K562 (cell line): ENCODE data around the gene SPTBN4. TPM values are rescaled to one million over a fixed set of nuclear protein-coding genes. Genes with fewer than 3 reads are reported as not detected.

Experiments used
- CHD1 ChIP-seq: fragments of 200-600 bp; sonication (generic); IDR thresholded peaks from one replicate; pipeline ENCODE4 v1.6.1; 2012; ENCODE audit warnings: mild to moderate bottlenecking, moderate library complexity, low read length, inconsistent platforms
- JUNB ChIP-seq: fragments of 450-650 bp; formaldehyde crosslinking; conservative IDR thresholded peaks from 2 replicates; pipeline ENCODE4 v1.4.0; 2020; ENCODE audit warnings: mild to moderate bottlenecking
- MXI1 ChIP-seq: IDR thresholded peaks from 2 replicates; pipeline ENCODE4 v1.6.1; 2011; ENCODE audit warnings: low read depth, mild to moderate bottlenecking, improper control_type of control experiment, low read length
- POLR2AphosphoS2 ChIP-seq: IDR thresholded peaks from 2 replicates; pipeline ENCODE4 v1.6.1; 2012; ENCODE audit warnings: low read length, improper control_type of control experiment
- POLR3A ChIP-seq: IDR thresholded peaks from 2 replicates; pipeline ENCODE4 v1.6.1; 2011; ENCODE audit warnings: borderline replicate concordance, mild to moderate bottlenecking, moderate library complexity; ENCODE audit not compliant: insufficient read length, insufficient read depth; ENCODE audit errors: extremely low read depth
- SOX6 ChIP-seq: fragments of 450-650 bp; IDR thresholded peaks from 2 replicates; pipeline ENCODE4 v1.6.1; 2014; ENCODE audit warnings: mild to moderate bottlenecking
- TAF9B ChIP-seq: fragments of 450-650 bp; IDR thresholded peaks from 2 replicates; pipeline ENCODE4 v1.6.1; 2018; ENCODE audit warnings: mild to moderate bottlenecking; ENCODE audit not compliant: partially characterized antibody
- ZNF408 ChIP-seq: fragments of 250-450 bp; sonication (Bioruptor Pico); IDR thresholded peaks from 2 replicates; pipeline ENCODE4 v1.4.0; 2020; ENCODE audit warnings: low read depth, mild to moderate bottlenecking, moderate library complexity
- ZSCAN29 ChIP-seq: fragments of 450-650 bp; IDR thresholded peaks from 2 replicates; pipeline ENCODE4 v1.6.1; 2017
- polyA plus RNA-seq, 8 experiments: library from polyadenylated mRNA; depleted of rRNA in 4 of 8; stranded (reverse) in 5 of 8; unstranded in 3 of 8; fragments of >200 nt; fragmentation: Nextera tagmentation in 2 of 8; fragmentation: Illumina TruSeq in 1 of 8; extraction: Ambion mirVana in 2 of 8; extraction: Trizol in 1 of 8; gene quantifications; 2 replicates each; pipeline versions ENCODE4 v1.2.1 to v1.2.3, GENCODE V29; 2011 to 2014; ENCODE audit warnings: inconsistent platforms in 1 of 8, missing spikeins in 1 of 8
- total RNA-seq, 7 experiments: library from RNA; depleted of rRNA in 6 of 7; stranded (reverse); fragments of >200 nt in 6 of 7; fragmentation: Illumina TruSeq in 2 of 7; extraction: Trizol in 2 of 7; gene quantifications; 2 replicates each; pipeline versions ENCODE4 v1.2.1 to v1.2.3, GENCODE V29; 2011 to 2021; ENCODE audit warnings: low replicate concordance in 1 of 7
- TF ChIP-seq, protein P1 (sequence below): sonication (generic); formaldehyde crosslinking; IDR thresholded peaks from 2 replicates; pipeline ENCODE4 v1.8.1; 2023; ENCODE audit warnings: mild to moderate bottlenecking, missing genetic modification reagents
- TF ChIP-seq, protein P2 (sequence below): fragments of 200-600 bp; sonication (generic); IDR thresholded peaks from one replicate; pipeline ENCODE4 v1.6.1; 2012; ENCODE audit warnings: mild to moderate bottlenecking, low read depth, low read length, inconsistent platforms
- TF ChIP-seq, protein P3 (sequence below): sonication (generic); formaldehyde crosslinking; IDR thresholded peaks from 2 replicates; pipeline ENCODE4 v1.9.0; 2022; ENCODE audit warnings: mild to moderate bottlenecking, missing genetic modification reagents

SPTBN4 gene
- total and polyA plus RNA-seq, 9 of the 15 experiments (the other 6 are each of a cell fraction or from before 2014, with no cell fraction given) = 0.01 to 1.5 (median 0.86) TPM

DNA sequence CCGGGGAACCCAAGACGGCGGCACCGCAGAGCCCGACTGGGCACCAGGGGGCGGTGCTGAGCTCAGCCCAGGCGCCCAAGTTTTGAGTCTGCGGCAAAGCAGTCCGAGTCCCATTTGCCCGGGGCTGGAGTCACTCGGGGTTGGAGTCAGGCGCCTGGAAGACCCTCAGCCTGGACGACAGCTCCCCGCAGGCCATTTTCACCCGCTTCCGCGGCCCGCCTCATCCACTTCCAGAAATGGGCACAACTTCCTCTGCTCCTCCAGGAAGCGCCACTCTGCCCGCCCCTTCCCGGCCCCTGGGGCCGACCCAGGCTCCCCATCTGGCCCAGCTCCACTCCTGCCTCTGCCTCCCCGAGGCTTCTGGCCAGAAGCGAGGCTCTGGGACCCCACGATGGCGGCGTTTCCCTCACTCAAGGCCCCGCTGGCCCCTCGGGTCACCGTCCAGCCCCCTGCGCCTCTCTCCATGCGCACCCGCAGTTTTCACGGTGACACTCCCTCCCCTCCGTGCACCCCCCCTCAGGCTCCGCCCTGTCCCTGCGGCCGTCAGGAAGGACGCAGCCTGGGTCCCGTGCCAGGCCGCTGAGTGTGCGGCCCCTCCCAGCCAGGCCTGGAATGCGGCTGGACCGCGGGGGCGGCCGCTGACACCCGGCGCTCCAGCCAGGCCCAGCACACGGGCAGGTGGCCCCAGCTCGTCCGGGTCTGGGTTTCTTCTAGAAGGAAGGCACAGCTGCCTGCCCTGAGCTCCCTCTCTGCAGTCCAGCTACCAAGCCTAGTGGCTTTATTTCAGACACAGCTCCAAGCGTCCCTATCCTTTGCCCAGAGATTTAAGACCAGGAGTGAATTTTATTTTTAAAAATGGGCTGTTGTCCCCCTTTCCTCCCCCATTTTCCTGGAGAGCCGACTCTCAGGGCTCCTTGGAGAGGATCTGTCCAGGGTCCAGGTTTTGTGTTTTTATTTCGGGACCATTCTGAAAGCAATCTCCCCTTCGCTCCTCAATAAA, 45.7 kb upstream of the SPTBN4 start (continued):
- TF ChIP-seq, protein P1, sequence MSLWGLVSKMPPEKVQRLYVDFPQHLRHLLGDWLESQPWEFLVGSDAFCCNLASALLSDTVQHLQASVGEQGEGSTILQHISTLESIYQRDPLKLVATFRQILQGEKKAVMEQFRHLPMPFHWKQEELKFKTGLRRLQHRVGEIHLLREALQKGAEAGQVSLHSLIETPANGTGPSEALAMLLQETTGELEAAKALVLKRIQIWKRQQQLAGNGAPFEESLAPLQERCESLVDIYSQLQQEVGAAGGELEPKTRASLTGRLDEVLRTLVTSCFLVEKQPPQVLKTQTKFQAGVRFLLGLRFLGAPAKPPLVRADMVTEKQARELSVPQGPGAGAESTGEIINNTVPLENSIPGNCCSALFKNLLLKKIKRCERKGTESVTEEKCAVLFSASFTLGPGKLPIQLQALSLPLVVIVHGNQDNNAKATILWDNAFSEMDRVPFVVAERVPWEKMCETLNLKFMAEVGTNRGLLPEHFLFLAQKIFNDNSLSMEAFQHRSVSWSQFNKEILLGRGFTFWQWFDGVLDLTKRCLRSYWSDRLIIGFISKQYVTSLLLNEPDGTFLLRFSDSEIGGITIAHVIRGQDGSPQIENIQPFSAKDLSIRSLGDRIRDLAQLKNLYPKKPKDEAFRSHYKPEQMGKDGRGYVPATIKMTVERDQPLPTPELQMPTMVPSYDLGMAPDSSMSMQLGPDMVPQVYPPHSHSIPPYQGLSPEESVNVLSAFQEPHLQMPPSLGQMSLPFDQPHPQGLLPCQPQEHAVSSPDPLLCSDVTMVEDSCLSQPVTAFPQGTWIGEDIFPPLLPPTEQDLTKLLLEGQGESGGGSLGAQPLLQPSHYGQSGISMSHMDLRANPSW (CRISPR knock-in tag) = no peak
- no peak for TF ChIP-seq POLR3A
- TF ChIP-seq CHD1 = no peak
- no peak for TF ChIP-seq ZSCAN29
- TF ChIP-seq, protein P2, sequence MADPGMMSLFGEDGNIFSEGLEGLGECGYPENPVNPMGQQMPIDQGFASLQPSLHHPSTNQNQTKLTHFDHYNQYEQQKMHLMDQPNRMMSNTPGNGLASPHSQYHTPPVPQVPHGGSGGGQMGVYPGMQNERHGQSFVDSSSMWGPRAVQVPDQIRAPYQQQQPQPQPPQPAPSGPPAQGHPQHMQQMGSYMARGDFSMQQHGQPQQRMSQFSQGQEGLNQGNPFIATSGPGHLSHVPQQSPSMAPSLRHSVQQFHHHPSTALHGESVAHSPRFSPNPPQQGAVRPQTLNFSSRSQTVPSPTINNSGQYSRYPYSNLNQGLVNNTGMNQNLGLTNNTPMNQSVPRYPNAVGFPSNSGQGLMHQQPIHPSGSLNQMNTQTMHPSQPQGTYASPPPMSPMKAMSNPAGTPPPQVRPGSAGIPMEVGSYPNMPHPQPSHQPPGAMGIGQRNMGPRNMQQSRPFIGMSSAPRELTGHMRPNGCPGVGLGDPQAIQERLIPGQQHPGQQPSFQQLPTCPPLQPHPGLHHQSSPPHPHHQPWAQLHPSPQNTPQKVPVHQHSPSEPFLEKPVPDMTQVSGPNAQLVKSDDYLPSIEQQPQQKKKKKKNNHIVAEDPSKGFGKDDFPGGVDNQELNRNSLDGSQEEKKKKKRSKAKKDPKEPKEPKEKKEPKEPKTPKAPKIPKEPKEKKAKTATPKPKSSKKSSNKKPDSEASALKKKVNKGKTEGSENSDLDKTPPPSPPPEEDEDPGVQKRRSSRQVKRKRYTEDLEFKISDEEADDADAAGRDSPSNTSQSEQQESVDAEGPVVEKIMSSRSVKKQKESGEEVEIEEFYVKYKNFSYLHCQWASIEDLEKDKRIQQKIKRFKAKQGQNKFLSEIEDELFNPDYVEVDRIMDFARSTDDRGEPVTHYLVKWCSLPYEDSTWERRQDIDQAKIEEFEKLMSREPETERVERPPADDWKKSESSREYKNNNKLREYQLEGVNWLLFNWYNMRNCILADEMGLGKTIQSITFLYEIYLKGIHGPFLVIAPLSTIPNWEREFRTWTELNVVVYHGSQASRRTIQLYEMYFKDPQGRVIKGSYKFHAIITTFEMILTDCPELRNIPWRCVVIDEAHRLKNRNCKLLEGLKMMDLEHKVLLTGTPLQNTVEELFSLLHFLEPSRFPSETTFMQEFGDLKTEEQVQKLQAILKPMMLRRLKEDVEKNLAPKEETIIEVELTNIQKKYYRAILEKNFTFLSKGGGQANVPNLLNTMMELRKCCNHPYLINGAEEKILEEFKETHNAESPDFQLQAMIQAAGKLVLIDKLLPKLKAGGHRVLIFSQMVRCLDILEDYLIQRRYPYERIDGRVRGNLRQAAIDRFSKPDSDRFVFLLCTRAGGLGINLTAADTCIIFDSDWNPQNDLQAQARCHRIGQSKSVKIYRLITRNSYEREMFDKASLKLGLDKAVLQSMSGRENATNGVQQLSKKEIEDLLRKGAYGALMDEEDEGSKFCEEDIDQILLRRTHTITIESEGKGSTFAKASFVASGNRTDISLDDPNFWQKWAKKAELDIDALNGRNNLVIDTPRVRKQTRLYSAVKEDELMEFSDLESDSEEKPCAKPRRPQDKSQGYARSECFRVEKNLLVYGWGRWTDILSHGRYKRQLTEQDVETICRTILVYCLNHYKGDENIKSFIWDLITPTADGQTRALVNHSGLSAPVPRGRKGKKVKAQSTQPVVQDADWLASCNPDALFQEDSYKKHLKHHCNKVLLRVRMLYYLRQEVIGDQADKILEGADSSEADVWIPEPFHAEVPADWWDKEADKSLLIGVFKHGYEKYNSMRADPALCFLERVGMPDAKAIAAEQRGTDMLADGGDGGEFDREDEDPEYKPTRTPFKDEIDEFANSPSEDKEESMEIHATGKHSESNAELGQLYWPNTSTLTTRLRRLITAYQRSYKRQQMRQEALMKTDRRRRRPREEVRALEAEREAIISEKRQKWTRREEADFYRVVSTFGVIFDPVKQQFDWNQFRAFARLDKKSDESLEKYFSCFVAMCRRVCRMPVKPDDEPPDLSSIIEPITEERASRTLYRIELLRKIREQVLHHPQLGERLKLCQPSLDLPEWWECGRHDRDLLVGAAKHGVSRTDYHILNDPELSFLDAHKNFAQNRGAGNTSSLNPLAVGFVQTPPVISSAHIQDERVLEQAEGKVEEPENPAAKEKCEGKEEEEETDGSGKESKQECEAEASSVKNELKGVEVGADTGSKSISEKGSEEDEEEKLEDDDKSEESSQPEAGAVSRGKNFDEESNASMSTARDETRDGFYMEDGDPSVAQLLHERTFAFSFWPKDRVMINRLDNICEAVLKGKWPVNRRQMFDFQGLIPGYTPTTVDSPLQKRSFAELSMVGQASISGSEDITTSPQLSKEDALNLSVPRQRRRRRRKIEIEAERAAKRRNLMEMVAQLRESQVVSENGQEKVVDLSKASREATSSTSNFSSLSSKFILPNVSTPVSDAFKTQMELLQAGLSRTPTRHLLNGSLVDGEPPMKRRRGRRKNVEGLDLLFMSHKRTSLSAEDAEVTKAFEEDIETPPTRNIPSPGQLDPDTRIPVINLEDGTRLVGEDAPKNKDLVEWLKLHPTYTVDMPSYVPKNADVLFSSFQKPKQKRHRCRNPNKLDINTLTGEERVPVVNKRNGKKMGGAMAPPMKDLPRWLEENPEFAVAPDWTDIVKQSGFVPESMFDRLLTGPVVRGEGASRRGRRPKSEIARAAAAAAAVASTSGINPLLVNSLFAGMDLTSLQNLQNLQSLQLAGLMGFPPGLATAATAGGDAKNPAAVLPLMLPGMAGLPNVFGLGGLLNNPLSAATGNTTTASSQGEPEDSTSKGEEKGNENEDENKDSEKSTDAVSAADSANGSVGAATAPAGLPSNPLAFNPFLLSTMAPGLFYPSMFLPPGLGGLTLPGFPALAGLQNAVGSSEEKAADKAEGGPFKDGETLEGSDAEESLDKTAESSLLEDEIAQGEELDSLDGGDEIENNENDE = no peak
- 0 out of 2 replicates have a peak, but pooled peaks have one; percentile 44 for TF ChIP-seq MXI1
- no peak for TF ChIP-seq JUNB
- TF ChIP-seq, protein P3, sequence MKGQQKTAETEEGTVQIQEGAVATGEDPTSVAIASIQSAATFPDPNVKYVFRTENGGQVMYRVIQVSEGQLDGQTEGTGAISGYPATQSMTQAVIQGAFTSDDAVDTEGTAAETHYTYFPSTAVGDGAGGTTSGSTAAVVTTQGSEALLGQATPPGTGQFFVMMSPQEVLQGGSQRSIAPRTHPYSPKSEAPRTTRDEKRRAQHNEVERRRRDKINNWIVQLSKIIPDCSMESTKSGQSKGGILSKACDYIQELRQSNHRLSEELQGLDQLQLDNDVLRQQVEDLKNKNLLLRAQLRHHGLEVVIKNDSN (CRISPR knock-in tag) = peak; percentile 36; the same call in 1 of the 2 replicates
- no peak; the same call in 1 of the 2 replicates for TF ChIP-seq POLR2AphosphoS2
- 0 out of 2 replicates have a peak, but pooled peaks have one; percentile 61 for TF ChIP-seq SOX6
- TF ChIP-seq TAF9B = peak; percentile 72
- TF ChIP-seq ZNF408 (CRISPR knock-in tag) = no peak
